GM18511 (cell line): ENCODE data around the gene TRPM3.

Experiments
- ATAC-seq: cut with Tn5 transposase; IDR thresholded peaks from one replicate; pipeline ENCODE4 v1.9.1; 2021; ENCODE audit warnings: mild to moderate bottlenecking, moderate library complexity; ENCODE audit not compliant: unreplicated experiment

The TRPM3 gene

DNA sequence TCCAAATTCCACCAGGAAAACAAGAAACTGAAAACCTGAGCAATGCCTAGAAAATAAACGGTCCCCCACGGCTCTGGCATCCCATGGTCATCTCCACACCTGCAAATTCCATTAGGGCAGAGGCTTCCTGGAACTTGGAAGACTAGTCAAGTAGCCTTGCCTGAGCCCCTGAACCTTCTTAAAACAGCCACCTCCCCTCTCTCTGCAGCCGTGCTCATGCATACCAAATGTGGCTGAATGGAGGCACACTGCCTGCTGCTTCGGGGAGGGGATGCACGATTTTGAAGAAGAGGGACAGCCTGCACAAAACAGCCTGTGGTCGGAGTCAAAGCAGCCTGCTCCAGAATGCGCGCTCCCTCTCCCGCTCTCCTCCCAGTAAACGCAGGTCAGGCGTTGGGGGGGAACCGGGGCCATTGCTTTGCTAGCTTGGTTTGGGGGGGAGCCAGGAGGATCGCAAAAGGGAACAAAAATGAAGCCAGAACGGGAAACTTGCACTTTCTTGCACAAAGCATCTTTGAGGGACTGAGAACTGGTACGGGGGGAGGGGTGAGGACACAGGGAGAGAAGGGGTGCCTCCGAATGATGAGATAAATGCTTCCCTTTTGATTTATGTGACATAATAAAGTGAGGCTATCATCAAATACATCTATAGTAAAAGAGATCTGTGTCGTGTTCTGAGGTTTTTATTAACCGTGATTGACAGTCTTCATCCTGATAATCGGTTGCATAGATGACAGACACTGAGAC, at the start of gene TRPM3:
TRPM3 (minus strand) TSS at position 347 of the 747 bp plus-strand sequence; CDS start at position 80, 267 bp downstream.
- ATAC-seq = no peak

DNA sequence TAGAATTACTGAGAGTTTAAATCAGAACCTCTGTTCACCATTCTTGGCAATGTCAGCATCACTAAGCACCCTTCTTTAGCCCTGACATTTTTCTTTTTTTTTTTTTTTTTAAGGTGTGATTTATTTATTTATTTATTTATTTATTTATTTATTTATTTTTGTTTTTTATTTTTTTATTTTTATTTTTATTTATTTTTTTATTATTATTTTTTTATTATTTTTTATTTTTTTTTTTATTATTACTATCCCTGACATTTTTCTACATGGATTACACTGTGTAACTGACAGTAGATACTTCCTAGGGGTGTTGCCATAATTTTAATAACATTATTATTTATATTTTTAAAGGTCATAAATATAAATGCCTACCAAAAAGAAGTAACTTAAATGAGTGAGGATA, 47.0 kb upstream of the TRPM3 start:
- ATAC-seq = no peak

DNA sequence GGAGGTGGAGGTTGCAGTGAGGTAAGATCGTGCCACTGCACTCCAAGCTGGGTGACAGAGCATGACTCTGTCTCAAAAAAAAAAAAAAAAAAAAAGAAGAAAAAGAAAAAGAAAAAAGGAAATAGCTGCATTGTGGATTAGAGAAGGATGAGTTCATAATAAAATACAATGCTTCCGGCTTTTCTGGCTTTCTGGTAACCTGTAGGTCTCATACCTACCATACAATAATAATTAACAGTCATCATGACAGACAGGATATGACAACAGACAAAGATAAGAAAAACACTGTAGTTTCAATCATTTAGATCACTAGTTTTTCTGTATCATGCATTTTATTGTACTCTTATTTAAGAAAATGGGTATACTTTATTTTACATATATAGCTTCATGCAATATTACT, 40.7 kb upstream of the TRPM3 start:
- ATAC-seq = no peak

DNA sequence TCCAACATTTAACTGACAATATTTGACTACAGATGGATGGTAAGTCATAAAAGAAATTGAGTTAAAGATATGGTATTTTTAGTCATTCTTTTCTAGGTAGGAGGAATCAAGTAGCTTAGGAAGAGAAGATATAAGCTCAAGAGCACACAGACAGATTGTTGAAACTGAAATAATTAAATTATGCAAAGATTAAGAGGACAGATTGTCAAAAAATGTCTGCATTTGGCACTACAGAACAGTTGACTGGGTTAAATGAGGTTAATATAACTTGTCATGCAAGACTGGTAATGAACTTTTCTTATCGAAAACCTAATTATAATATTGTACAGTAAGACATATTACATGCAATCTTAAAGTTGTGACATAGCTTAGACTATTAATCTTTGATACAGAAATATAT, 36.3 kb upstream of the TRPM3 start:
- no peak for ATAC-seq

DNA sequence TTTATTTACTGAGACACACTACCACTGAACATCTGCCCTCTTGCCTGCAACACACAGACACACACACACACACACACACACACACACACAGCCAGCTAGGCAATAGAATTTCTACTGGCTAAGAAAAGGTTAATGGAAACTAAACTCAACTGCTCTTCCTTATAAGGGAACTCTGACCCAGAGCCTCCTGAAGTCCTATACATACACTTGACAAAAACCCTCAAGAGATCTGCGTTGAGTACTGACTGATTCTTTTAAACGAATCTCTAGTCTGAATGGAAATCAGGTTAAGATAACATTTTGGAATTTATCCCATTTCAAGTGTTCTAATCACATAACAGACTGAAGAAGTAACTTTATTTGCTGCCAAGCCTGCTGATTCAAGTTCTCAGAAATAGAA, 25.9 kb upstream of the TRPM3 start:
- ATAC-seq = no peak

DNA sequence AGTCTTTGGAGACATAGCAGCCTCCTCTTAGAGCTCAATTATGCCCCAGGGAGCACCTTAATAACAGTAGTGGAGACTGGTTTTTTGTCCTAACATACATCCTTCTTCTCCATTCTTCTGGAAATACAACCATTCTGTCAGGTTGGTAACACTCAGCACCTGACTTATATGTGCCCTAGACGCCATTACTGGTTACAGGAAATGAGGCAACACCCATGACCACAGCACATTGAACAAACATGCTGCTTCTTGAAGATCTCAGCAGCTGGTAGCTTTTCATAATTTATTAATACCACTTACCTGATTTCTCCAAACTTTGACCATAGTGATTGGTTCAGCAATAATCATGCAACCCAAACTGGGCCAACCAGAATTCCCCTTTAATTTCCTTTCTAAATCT, 25.1 kb upstream of the TRPM3 start:
- no peak for ATAC-seq

DNA sequence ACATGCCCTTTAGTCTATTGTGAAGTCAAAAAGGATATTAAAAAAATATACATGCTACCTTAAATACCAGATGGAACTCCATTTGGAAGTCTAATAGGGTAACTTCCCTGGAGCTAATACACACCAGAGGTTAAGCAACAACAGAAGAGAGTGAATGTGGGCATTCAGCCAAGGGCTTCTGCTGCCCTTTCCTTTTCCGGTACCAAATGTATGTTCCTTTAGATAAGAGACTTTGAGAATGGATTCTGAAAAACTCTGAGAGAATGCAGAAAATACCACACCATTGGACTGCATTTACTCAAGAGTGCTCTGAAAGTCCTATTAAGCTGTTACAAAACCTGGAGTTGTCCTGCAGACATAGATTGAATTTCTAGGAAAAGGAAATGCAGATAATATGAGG, 23.8 kb upstream of the TRPM3 start:
- ATAC-seq = no peak

DNA sequence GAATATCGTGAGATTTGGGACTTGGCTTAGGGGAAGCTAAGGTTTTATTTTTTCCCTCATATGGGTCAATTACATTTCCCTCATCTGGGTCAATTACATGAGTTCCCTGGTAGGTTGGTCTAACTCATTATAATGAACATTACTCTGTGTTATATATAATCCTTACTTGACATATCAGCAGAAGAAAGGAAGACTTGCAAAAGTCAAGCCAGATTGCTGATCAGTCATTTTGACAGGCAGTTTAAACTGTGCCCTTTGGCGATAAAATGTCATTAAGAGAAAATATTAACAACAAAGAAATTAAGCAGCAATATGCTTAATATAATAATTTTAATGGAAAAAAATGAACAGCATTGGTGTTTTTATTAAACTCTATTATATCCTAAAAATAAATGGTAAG, 23.1 kb upstream of the TRPM3 start:
- no peak for ATAC-seq

DNA sequence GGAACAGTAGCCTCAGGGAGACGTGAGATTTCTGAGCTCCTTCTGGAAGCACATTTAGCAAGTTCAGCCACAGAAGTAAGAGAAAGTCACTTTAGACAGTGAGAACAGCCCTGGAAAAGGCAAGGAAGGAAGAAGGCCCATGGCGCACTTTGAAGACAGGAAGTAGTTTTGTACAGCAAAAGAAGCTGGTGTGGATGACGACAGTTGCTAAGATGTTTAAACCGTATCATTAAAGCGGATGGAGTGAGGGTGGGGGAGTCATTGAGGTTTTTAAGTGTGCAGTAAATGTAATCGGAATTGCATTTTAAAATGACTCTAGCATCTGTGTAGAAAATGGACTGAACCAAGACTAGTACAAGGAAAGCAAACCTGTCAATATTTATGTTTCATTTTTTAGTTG, 15.3 kb upstream of the TRPM3 start:
- ATAC-seq = no peak

DNA sequence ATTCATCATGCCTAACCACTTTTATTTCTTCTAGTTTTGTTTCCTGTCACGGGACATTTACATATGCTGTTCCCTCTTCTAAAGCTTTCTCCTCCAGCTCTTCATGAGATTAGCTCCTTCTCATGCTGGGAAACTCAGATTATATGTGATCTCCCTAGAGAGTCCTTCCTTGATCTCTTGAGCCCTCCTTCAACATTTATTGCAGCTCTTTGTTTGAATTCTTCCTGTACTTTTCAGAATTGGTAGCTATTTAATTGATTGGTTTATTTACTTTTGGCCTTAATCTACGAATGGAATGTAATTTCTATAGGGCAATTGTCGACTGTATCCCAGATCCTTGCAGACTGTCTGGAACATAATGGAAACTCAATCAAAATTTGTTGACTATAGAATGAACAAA, 9.7 kb upstream of the TRPM3 start:
- no peak for ATAC-seq

DNA sequence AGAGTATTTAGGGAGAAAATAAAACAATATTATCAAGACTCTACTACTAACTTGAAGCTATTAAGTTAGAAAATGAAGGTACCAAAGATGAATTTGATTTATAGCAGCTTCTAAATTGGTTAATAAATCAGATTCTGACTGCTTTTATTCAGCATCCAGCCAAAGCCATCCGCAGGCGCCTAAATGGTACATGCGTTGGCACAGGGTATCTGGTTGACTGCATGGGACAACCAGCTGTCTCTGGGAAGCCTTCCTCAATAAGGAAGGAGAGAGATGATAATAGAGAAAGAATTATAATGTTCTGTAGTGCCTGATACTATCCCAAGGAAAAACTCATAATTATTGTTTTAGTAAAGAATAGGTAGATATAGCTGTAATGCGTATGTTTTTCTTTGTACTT, 9.1 kb upstream of the TRPM3 start:
- no peak for ATAC-seq

DNA sequence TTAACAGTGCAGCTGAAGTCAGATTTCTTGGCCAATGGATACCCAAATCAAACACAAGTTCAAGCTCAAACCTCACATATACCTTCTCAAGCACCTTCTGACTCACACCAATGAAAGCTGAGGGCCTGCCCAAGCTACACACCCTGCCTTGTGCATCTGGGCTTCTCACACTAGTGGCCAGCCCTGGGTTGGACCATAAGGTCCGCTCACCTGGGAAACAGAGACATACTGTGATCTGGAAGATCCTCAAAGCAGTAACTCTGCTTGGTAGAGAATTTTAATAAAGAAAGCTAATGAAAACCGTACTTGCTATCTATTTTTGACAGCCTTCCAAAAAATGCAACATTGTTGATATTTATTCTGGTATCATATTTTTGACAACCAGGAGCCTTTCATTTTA, 7.4 kb upstream of the TRPM3 start:
- ATAC-seq = no peak

DNA sequence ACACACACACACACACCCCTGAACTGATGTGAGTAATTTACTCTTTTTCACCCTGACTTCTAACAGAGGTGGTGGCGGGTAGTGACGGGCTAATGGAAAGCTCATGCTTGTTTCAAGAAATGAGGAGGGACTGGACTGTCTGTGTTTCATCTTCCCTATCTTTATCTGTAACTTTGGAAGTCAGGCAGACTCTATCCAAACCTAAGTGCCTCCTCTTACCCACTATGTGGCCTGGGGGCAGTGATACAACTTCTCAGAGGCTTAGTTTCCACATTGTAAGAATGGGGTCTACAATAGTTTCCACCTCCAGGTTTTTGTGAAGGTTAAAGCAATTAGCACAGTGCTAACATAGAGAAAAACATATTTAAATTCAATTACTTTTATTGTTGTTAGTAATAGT, 5.9 kb upstream of the TRPM3 start:
- no peak for ATAC-seq

DNA sequence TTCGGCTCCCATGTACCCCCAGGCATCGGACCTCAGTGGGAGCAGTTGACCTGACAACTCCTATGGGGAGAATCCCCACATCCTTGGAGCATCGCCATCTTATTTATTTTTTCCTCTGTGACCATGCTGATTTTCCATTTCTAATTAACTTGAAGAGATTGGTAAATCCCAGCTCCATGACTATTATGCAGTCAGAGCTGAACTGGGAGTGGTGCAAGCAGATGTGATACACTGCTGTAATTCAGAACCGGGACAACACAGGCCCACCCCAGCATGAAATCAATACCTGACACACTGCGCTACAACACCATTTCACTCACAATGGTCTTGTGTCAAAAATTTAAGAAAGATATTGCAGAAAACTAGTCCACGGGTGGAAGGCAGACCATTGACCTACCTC, 1.0 kb upstream of the TRPM3 start:
- ATAC-seq = no peak

DNA sequence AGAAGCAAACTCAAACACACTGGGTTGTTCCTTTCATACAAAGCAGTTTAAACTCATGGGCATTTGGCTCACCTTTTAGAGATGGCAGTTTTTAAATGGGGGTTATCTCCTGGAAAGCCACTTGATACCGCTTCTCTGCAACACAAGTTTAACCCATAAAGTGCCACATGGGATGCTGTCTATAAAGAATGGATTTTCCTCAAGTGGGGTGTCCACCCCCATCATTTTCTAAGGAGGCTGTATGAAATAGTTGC, 528 bp upstream of the TRPM3 start:
- no peak for ATAC-seq

DNA sequence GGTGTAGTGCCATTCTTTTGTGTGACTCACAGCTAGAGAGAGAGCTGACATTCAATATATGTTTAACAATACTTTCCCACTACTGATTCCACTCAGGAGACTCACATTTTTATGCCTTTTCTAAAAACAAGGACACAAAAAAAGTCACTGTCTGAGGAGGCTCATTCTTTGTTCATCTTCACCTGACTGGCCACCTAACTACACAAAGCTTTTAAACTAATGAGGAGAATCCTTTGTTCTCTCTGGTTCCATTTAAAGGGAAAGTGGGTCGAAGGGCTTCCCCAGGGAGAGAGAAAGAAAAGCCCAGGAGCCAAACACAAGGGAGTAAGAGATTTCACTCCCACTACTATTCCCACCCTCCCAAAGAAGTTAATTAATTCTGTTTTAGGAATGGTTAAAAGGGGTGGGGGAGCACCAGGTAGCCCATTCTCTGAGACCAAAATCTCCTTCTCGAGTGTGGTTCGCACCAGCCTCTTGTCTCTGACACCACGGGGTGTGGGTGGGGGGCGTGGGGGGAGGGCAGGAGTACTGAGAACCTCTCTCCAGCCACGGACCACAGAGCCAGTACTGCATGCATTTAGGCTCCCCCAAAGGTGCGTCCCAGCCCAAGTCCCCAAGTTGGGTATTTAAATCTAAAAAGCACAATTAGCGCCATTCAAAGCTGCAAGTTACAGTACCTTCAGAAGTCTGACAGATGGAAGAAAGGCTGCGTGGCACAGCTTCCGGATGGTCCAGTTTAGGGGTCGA, 747 bp downstream of the TRPM3 start:
- ATAC-seq = no peak

DNA sequence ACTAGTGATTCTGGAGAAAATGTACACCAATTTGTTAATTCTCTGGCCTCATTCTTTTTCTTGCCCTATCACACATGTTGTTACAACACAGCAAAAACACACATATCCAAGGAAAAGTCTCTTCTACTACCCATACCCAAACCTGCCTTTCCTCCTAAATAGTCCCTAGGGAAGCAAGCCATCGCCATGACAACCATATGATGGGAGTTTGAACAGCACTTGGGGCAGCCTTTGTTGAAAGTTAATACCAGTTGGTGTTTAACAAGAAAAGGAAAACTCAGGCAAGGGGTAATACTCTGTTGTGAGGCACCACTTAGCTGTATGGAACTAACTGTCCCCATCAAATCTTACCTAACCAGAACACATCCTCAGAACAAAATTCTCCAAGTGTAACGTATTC, 1.7 kb downstream of the TRPM3 start:
- no peak for ATAC-seq

DNA sequence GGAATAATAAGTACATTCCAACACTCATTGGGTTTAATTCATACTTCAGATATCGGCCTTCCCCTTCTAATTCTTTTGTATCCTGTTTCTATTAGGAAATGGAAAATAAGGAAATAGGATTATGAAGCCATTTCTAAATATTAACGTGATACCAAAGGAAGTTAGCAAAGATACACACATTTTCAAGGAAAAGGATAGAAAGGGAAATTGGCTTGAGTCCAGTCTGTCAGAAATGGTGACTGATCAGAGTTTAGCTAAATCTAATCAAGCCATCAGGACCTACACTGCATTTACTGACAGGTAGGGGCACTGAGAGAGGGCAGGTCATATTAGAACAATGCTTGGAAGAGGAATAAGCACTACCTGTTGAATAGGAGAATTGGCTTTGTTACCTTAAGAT, 3.1 kb downstream of the TRPM3 start:
- no peak for ATAC-seq

DNA sequence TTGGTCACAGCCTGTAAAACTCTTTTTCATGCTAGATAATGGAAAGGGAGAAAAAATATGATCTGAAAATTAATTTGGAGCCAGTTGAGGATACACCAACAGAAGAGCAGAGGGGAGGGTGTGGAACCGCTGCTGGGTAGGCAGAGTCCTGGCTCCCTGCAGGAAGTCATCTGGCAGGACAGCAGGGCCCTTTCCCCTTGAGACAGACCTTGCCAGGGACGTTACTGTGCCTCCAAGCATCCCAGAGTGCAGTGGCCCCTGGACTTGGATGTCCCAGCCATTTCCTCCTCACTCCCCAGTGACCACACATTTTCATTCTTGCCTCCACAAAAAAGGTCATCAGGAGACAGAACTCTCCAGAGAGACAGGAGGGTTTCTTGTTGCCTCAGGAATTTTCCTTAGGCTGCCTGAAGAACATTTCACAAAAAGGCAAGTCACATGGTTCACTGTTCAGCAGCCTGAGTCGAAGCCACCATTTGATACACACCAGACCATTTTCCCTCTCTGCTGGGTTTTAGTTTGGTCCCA, 5.9 kb downstream of the TRPM3 start:
- ATAC-seq = no peak

DNA sequence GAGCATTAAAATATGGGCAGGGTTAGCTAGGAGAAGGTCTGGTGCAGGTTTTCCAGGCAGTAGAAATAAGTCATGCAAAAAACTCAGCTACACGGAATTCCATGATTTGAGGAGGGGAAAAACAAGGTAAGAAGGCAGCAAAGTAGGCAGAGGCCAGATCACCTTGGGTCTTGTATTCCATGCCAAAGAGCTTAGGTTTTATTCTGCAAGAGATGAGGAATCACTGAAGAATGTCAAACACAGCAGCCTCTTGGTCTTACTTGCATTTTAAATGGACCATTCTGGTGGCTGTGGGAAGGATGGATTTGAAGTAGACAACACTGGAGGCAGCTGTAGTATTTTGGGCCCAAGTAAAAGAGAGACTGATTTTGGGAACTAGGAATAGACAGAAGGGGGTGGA, 8.6 kb downstream of the TRPM3 start:
- ATAC-seq = no peak

DNA sequence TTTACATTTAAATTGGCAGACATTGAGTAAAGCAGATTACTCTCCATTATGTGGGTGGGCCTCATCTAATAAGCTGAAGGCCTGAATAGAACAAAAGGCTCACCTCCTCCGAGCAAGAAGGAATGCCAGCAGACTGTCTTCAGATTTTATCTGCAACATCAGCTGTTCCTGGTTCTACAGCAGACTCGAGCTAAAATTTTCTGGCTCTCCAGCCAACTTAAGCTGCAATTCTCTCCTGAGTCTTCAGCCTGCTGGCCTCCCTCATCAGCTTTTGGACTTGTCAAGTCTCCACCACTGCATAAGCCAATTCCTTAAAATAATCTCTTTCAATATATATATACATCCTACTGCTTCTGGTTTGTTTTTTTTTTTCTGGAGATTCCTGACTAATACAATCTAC, 12.5 kb downstream of the TRPM3 start:
- ATAC-seq = no peak

DNA sequence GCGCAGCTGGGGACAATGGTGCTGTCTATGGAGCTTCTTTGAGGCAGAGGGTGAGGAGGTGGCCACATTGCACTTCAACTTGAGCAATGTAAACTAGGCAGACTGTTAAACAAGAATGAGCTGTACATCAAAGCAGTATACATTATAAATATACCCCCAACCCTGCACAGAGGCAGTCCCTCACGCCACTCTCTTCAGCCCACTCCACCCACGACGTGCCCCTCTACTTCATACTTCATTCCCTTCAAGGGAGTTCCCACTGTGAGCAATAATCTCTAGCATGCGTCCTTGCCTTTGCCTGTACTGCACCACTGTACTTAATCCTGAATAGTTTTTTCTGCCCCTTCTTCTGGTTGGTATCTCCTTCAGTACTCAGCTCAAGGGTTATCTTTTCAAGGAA, 14.4 kb downstream of the TRPM3 start:
- no peak for ATAC-seq

DNA sequence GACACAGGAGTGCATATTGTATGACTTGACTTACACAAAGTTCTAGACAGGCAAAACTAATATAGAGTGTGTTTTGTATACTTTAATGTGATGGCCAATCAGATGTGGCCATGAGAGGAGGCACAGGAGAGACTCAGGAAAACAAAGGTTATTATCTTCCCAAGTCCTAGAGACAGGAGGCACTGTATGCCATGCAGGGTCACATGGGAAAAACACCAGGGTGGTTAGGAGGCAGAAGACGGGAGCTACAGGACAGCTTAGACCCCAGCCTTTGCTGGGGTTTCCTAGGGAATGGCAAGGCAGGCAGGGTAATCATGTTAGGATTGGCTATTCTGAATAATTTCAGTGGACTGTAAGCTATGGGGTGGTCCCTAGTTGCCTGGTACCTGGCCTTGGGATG, 16.2 kb downstream of the TRPM3 start:
- ATAC-seq = no peak
